Neural cell (in vitro differentiated cells): ENCODE results near the gene F11R. TPM values are rescaled to one million over a fixed set of nuclear protein-coding genes. Genes with fewer than 3 reads are reported as not detected.

Source experiments
- H2AFZ ChIP-seq: fragments of 200-600, 300-800 bp; sonication (generic), shearing (Covaris generic); 2 replicates; pipeline ENCODE4 v1.6.0; 2014; ENCODE audit warnings: low read depth, mild to moderate bottlenecking, antibody characterized with exemption, low read length, moderate library complexity
- H3F3A ChIP-seq: fragments of 200-600 bp; shearing (Covaris generic); 2 replicates; pipeline ENCODE4 v1.6.1; 2016; ENCODE audit warnings: mild to moderate bottlenecking, moderate library complexity, mixed read lengths, antibody characterized with exemption, low read length; ENCODE audit not compliant: insufficient read depth, poor library complexity, severe bottlenecking
- H3K27ac ChIP-seq: fragments of 200-600, 300-800 bp; sonication (generic), shearing (Covaris generic); 2 replicates; pipeline ENCODE4 v1.5.1; 2014; ENCODE audit warnings: mild to moderate bottlenecking, low read length, moderate library complexity
- H3K27me3 ChIP-seq: fragments of 300-800, 200-600 bp; sonication (generic), shearing (Covaris generic); 2 replicates; pipeline ENCODE4 v1.6.0; 2014; ENCODE audit warnings: mild to moderate bottlenecking, low read depth, low read length, moderate library complexity; ENCODE audit not compliant: insufficient read depth
- H3K36me3 ChIP-seq: fragments of 300-800, 200-600 bp; sonication (generic), shearing (Covaris generic); 2 replicates; pipeline ENCODE4 v1.5.1; 2014; ENCODE audit warnings: mild to moderate bottlenecking, antibody characterized with exemption, low read length, moderate library complexity; ENCODE audit not compliant: insufficient read depth
- H3K4me2 ChIP-seq: fragments of 300-800, 200-600 bp; sonication (generic), shearing (Covaris generic); 2 replicates; pipeline ENCODE4 v1.6.0; 2014; ENCODE audit warnings: mild to moderate bottlenecking, low read length
- H3K4me3 ChIP-seq: fragments of 300-800, 200-600 bp; sonication (generic), shearing (Covaris generic); 2 replicates; pipeline ENCODE4 v1.5.1; 2014; ENCODE audit warnings: mild to moderate bottlenecking, low read length, moderate library complexity
- H3K79me2 ChIP-seq: fragments of 200-600 bp; shearing (Covaris generic); replicated peaks from 2 replicates; pipeline ENCODE4 v1.6.0; 2014; ENCODE audit warnings: mild to moderate bottlenecking, low read length, moderate library complexity; ENCODE audit not compliant: insufficient read depth
- H3K9ac ChIP-seq: fragments of 300-800, 200-600 bp; sonication (generic), shearing (Covaris generic); 2 replicates; pipeline ENCODE4 v1.6.1; 2016; ENCODE audit warnings: mild to moderate bottlenecking, low read length, mixed read lengths
- H3K9me2 ChIP-seq: fragments of 200-600 bp; shearing (Covaris generic); 2 replicates; pipeline ENCODE4 v1.6.1; 2016; ENCODE audit warnings: mild to moderate bottlenecking, low read length, mixed read lengths; ENCODE audit not compliant: insufficient read depth
- H3K9me3 ChIP-seq: fragments of 200-600, 300-800 bp; sonication (generic), shearing (Covaris generic); 2 replicates; pipeline ENCODE4 v1.6.1; 2016; ENCODE audit warnings: mild to moderate bottlenecking, mixed run types, low read length, moderate library complexity, mixed read lengths
- H4K20me1 ChIP-seq: fragments of 200-600 bp; shearing (Covaris generic); 2 replicates; pipeline ENCODE4 v1.6.1; 2016; ENCODE audit warnings: mild to moderate bottlenecking, mixed run types; ENCODE audit not compliant: insufficient read depth
- CTCF ChIP-seq: fragments of 450-650 bp; IDR thresholded peaks from 2 replicates; pipeline ENCODE4 v1.5.1; 2014; ENCODE audit warnings: antibody characterized with exemption, mild to moderate bottlenecking, moderate library complexity; ENCODE audit not compliant: poor library complexity, severe bottlenecking
- EP300 ChIP-seq: fragments of 450-650 bp; conservative IDR thresholded peaks from 2 replicates; pipeline ENCODE4 v1.6.1; 2014; ENCODE audit warnings: antibody characterized with exemption, mild to moderate bottlenecking, moderate library complexity; ENCODE audit not compliant: poor library complexity, severe bottlenecking
- EZH2 ChIP-seq: fragments of 200-600, 300-800 bp; shearing (Covaris generic), sonication (generic); IDR thresholded peaks from 2 replicates; pipeline ENCODE4 v1.6.1; 2014; ENCODE audit warnings: antibody characterized with exemption, low read length, borderline replicate concordance, mild to moderate bottlenecking; ENCODE audit not compliant: insufficient read depth, poor library complexity, severe bottlenecking
- MXI1 ChIP-seq: fragments of 450-650 bp; conservative IDR thresholded peaks from 2 replicates; pipeline ENCODE4 v1.6.1; 2014; ENCODE audit warnings: antibody characterized with exemption, mild to moderate bottlenecking; ENCODE audit not compliant: poor library complexity, severe bottlenecking
- POLR2AphosphoS5 ChIP-seq: IDR thresholded peaks from 2 replicates; pipeline ENCODE4 v1.6.1; 2012
- RAD21 ChIP-seq: fragments of 450-650 bp; conservative IDR thresholded peaks from 2 replicates; pipeline ENCODE4 v1.6.1; 2014; ENCODE audit warnings: antibody characterized with exemption, mild to moderate bottlenecking, moderate library complexity
- REST ChIP-seq: IDR thresholded peaks from 2 replicates; pipeline ENCODE4 v1.6.1; 2012; ENCODE audit warnings: borderline replicate concordance
- SMC3 ChIP-seq: fragments of 450-650 bp; conservative IDR thresholded peaks from 2 replicates; pipeline ENCODE4 v1.6.1; 2014; ENCODE audit warnings: antibody characterized with exemption, mild to moderate bottlenecking, moderate library complexity; ENCODE audit not compliant: poor library complexity
- TAF1 ChIP-seq: IDR thresholded peaks from 2 replicates; pipeline ENCODE4 v1.6.1; 2012; ENCODE audit warnings: low read depth
- polyA plus RNA-seq: library from polyadenylated mRNA; depleted of rRNA; stranded (reverse); fragments of >200 nt; gene quantifications from 2 replicates; pipeline ENCODE4 v1.2.3, GENCODE V29; 2014

Gene F11R
- polyA plus RNA-seq, 1 donor from 2014 or later = 7.3 TPM

- peak overlapping the region; percentile 98 for H3K9ac ChIP-seq
- H3K9me3 ChIP-seq = peaks cover 12% of the 10 kb centered on the region
- H3K79me2 ChIP-seq = peaks cover 22% of the 10 kb centered on the region
- H4K20me1 ChIP-seq = no peaks in the 10 kb centered on the region
- H2AFZ ChIP-seq = peak overlapping the region; percentile 76
- peaks cover 10% of the 10 kb centered on the region for H3K36me3 ChIP-seq
- H3K4me2 ChIP-seq = peak overlapping the region; percentile 97
- H3K4me3 ChIP-seq = peak overlapping the region; percentile 91
- peak; percentile 39 for TF ChIP-seq REST
- peak; percentile 60 for TF ChIP-seq POLR2AphosphoS5
- no peak for TF ChIP-seq CTCF
- peak; percentile 60 for TF ChIP-seq TAF1
- no peak for TF ChIP-seq SMC3
- TF ChIP-seq EP300 = no peak
- no peak for TF ChIP-seq EZH2
- TF ChIP-seq MXI1 = no peak
- TF ChIP-seq RAD21 = no peak
- no peaks in the 10 kb centered on the region for H3K27me3 ChIP-seq
- H3K27ac ChIP-seq = peak overlapping the region; percentile 95
- H3K9me2 ChIP-seq = no peaks in the 10 kb centered on the region
- H3F3A ChIP-seq = peaks cover 3% of the 10 kb centered on the region
Observed at GRCh38 chr1:161044908-161045735, 24.2 kb upstream of the F11R start.

- peaks cover 16% of the 10 kb centered on the region for H3K36me3 ChIP-seq
- peak overlapping the region; percentile 97 for H3K4me2 ChIP-seq
- peaks cover 12% of the 10 kb centered on the region for H3K9me3 ChIP-seq
- H3K9me2 ChIP-seq = no peaks in the 10 kb centered on the region
- H3K79me2 ChIP-seq = peaks cover 22% of the 10 kb centered on the region
- TF ChIP-seq RAD21 (no peak), SMC3 (no peak), POLR2AphosphoS5 (no peak), EZH2 (no peak), TAF1 (no peak), MXI1 (no peak), CTCF (no peak), EP300 (no peak), REST (no peak)
- no peaks in the 10 kb centered on the region for H4K20me1 ChIP-seq
- H3F3A ChIP-seq = peaks cover 3% of the 10 kb centered on the region
- H3K27me3 ChIP-seq = no peaks in the 10 kb centered on the region
- peak overlapping the region; percentile 95 for H3K27ac ChIP-seq
- H3K9ac ChIP-seq = peak overlapping the region; percentile 98
- peak overlapping the region; percentile 76 for H2AFZ ChIP-seq
- H3K4me3 ChIP-seq = peak overlapping the region; percentile 91
Observed at GRCh38 chr1:161044535-161044907, 23.6 kb upstream of the F11R start.
